ENCODE measurements around the gene DUSP22. TPM values are rescaled to one million over a fixed set of nuclear protein-coding genes. Genes with fewer than 3 reads are reported as not detected.

DUSP22 gene
- polyA plus RNA-seq, 3 donors = 21.5 to 23.2 (median 22.7) TPM

- no peak for DNase-seq (ENCODE audit: extremely low read depth in 1 of 11, low read depth in 9 of 11, low spot score in 4 of 11)
Observed at GRCh38 chr6:341914-342831, 49.9 kb downstream of the DUSP22 start.

- DNase-seq (ENCODE audit: extremely low read depth in 1 of 11, low read depth in 9 of 11, low spot score in 4 of 11) = no peak
Observed at GRCh38 chr6:342832-343179, 50.5 kb downstream of the DUSP22 start.

- no peak for DNase-seq (ENCODE audit: extremely low read depth in 1 of 11, low read depth in 9 of 11, low spot score in 4 of 11)
Observed at GRCh38 chr6:343226-343935, 51.1 kb downstream of the DUSP22 start.

DNA sequence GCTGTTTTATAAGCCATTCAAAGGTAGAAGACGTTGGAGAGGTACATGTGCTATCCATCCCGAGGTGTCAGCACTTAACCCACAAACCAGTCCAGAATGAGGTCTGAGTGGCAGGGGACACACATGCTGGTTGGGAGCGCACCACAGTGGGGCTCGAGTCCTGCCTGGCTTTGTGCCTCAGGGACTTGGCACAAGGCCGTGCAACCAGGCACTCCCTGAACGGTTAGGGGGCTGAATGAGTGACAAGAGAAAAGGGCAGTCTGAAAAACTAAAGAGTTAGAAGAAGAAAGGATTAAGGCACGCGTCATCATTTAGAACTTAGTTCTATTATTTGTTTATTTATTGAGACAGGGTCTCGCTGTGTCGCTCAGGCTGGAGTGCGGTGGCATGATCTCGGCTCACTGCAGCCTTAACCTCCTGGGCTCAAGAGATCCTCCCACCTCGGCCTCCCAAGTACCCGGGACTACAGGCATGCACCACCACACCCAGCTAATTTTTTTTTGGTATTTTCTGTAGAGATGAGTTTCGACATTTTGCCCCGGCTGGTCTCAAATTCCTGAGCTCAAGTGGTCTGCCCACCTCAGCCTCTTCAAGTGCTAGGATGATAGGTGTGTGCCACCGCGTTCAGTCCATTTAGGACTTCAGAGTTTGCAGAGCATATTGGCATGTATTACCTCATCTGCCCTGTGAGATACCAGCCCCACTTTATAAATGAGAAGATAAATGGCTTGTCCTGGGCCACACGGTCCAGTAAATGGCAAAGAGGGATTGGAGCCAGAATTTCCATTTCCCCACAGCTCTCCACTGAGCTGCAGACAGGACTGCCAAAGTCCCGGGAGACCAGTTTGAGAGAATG is 51.9 kb downstream of the DUSP22 start:
- DNase-seq (ENCODE audit: extremely low read depth in 1 of 11, low read depth in 9 of 11, low spot score in 4 of 11) = no peak

DNA sequence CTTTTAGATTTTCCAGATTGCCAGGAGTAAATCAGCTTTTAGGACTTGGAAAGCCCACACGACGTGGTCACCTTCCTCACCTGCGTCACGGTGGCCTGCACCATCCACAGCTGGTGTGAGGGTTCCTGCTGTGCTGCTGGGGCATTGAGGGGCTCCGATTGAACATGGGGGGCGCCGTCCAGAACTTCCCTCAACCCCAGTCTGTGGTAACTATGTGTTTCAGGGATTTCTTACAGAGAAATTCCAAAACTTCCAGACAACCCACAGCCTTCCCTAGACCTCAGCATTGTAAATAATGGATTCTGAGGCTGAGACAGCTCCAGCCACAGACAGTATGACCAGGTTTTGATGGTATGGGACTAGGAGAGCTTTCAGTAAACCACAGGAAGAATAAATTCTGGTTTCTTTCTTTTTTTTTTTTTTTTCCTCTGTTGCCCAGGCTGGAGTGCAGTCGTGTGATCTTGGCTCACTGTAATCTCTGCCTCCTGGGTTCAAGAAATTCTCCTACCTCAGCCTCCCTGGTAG is 52.6 kb downstream of the DUSP22 start:
- DNase-seq (ENCODE audit: extremely low read depth in 1 of 11, low read depth in 9 of 11, low spot score in 4 of 11) = no peak

- DNase-seq (ENCODE audit: extremely low read depth in 1 of 11, low read depth in 9 of 11, low spot score in 4 of 11) = no peak
Observed at GRCh38 chr6:345747-346385, 53.6 kb downstream of the DUSP22 start.

- DNase-seq (ENCODE audit: extremely low read depth in 1 of 11, low read depth in 9 of 11, low spot score in 4 of 11) = no peak
Observed at GRCh38 chr6:346386-347030, 54.2 kb downstream of the DUSP22 start.

- DNase-seq (ENCODE audit: extremely low read depth in 1 of 11, low read depth in 9 of 11, low spot score in 4 of 11) = no peak
Observed at GRCh38 chr6:347232-347631, 54.9 kb downstream of the DUSP22 start.

GRCh38 chr6:347951-348859 is 55.9 kb downstream of the DUSP22 start:
- DNase-seq (ENCODE audit: extremely low read depth in 1 of 11, low read depth in 9 of 11, low spot score in 4 of 11) = no peak

DNA sequence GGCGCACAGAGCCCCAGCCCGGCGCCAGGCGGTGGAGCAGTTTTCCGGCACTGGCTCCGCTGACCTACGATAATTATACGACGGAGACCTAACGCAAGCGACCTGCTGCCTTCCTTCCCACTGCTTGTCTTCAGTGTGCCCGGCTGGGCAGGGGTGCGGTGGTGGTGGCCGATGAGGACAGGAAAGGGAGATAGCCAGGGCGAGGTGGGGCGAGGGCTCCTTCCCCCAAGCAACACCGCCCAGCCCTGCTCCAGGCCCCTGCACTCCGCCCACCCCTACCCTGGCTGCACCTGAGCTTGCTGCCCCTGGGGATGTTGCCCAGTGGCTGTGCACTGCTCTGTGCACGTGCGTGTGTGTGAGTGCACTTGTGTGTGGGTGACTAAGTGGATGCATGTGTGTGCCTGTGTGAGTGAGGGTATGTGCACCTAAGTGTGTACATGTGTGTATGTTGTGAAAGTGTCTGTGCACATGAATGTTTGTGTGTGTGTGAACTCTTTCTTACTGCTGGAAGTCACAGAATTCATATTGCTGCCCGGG is 56.6 kb downstream of the DUSP22 start:
- DNase-seq (ENCODE audit: extremely low read depth in 1 of 11, low read depth in 9 of 11, low spot score in 4 of 11) = no peak

- no peak for DNase-seq (ENCODE audit: extremely low read depth in 1 of 11, low read depth in 9 of 11, low spot score in 4 of 11)
Observed at GRCh38 chr6:349491-349921, 57.2 kb downstream of the DUSP22 start.

- no peak for DNase-seq (ENCODE audit: extremely low read depth in 1 of 11, low read depth in 9 of 11, low spot score in 4 of 11)
Observed at GRCh38 chr6:350371-350770, 58.1 kb downstream of the DUSP22 start.

DNA sequence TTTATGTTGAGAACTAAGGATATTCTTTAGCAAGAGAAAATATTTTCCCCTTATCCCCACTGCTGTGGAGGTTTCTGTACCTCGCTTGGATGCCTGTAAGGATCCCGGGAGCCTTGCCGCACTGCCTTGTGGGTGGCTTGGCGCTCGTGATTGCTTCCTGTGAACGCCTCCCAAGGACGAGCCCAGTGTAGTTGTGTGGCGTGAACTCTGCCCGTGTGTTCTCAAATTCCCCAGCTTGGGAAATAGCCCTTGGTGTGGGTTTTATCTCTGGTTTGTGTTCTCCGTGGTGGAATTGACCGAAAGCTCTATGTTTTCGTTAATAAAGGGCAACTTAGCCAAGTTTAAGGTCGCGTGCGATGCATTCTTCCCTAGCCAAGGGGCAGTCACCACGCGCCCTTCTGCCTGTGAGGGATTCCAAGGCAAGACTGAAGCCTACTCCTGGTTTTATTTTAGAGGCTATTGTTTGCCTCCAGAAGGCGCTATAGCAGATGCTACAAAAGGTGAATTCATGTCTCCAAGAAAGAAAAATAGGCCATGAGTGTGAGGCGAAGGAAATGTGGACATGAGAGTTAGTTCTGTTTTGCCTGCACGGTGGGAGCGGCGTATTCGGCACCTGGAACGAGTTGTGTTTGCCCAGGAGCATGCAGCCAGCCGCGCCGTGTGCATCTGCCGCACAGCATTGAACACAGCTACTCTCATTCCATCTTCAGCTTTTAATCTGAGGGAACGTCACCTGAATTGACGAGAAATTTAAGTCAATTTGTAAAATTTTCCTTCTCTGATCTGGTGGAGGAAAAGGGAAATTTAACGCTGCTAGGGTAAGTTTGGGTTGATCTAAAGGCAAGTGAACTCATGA is 59.0 kb downstream of the DUSP22 start:
- DNase-seq (ENCODE audit: extremely low read depth in 1 of 11, low read depth in 9 of 11, low spot score in 4 of 11) = no peak

DNA sequence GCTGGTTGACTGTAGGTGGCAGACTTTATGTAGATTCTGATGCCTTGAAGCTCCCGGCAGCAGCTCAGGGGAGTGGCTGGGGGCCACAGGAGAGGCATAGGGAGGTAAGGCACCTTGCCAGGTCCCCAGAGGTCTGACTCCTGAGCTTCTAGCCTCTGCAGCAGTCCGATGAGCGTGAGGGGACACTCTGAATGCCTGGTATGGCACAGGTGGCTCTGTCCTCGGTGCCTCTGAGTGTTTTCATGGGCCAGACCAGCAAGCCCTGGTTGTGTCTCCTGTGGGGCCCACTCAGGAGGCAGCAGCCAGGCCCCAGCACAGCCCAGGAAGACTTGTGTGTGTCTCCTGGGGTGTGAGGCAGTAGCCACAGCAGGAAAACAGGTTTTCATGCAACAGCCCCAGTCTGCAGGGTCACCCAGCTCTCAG is 59.6 kb downstream of the DUSP22 start:
- DNase-seq (ENCODE audit: extremely low read depth in 1 of 11, low read depth in 9 of 11, low spot score in 4 of 11) = no peak

GRCh38 chr6:352474-352873 is 60.2 kb downstream of the DUSP22 start:
- no peak for DNase-seq (ENCODE audit: extremely low read depth in 1 of 11, low read depth in 9 of 11, low spot score in 4 of 11)

DNA sequence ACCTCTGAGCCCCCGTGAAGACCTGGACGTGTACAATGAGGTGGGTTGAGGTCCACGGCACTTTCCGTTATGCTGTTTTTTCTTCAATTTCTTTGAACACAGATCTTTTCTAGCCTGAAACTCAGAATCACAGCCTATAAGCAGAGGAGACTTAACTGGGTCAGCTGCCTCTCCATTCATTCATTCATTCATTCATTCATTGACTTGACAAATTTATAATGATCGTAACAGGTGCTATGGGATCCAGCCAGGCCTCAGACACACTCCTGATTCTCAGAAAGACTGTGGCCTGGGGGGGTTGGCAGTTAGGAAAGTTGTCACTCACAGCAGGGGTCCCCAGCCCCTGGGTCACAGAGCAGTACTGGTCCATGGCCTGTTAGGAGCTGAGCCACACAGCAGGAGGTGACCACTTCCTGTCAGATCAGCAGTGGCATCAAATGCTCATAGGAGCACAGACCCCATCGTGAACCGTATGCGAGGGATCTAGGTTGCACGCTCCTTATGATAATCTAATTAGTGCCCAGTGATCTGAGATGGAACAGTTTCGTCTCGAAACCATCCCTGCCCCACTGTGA is 60.7 kb downstream of the DUSP22 start:
- no peak for DNase-seq (ENCODE audit: extremely low read depth in 1 of 11, low read depth in 9 of 11, low spot score in 4 of 11)

Data from renal cortex interstitium (tissue), 11 donors.